ENCODE data around the gene NLN.
"Not testable (repeated sequence)": the region's sequence is repeated elsewhere in the genome, so short reads cannot be mapped to it uniquely, and the experiment has no call there.

Gene NLN

DNA sequence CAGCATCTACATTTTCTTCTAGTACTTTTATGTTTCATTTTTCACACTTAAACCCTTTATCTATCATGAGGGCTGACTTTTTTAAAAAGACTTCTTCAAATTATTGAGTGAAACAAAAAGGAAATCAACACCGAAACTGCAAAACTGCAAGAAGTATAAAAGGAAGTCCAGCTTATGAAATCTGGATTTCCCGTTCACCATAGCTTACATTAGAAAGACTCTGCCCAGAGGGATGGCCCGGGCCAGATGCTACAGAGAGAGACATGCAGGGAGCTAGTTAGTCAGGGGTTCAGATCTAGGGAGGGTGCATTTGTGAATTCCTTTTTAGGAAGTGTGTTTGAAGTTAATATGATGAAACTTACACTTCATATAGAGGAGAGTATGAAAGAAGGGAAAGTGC is 10.0 kb downstream of the NLN start:
- DNase-seq (ENCODE audit: low read depth), result not testable (repeated sequence)

DNA sequence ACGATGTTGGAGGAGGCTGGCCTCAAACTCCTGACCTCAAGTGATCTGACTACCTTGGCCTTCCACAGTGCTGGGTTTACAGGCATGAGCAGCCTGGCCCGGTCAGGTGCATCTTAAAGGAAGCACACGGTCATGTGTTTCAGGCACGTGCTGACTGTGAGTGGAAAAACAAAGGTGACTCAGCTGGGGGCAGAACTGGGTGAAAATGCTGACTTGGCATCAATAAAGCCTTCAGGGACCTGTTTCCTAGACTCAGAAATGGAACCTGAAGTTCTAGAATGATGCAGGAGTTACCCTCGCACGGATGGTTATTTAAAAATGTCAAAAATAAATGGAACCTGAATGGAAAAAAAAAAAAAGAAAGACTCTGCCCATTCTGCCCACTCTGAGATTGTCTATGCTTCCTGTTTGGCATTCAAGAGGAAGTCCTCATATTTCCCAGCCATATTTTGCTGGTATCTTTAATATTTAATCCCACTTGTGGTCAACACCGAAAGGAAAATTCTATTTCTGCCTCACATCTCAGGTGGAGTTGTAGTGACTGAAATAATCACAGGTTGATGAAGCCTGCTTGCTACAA is 12.3 kb downstream of the NLN start:
- not testable (repeated sequence) for DNase-seq (ENCODE audit: low read depth)

DNA sequence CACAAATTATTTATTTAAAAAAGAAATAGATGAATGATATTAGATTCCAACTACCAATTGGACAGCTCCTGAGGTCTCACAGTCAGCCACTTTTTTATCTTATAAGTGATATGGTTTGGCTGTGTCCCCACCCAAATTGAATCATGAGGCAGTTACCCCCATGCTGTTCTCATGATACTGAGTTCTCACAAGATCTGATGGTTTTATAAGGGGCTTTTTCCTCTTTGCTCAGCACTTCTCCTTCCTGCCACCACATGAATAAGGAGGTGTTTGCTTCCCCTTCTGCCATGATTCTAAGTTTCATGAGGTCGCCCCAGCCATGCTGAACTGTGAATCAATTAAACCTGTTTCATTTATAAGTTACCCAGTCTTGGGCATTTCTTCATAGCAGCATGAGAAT is 12.9 kb downstream of the NLN start:
- DNase-seq (ENCODE audit: low read depth), result no peak

DNA sequence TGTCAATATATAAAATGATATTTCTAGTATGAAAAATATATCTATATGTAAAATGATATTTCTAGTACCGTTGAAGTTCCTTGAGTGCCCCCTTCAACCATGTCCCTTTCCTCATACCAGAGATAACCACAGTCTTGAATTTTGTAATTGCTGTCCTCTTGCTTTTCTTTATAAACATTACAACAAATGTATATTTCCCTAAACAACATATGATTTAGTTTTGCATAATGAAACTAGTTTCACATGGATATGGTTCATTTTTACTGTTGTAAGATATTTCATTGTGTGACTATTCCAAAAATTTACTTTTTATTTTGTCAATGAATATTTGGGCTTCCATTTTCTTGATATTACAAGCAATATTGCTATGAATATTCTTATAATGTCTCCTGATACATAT is 14.0 kb downstream of the NLN start:
- no peak for DNase-seq (ENCODE audit: low read depth)

DNA sequence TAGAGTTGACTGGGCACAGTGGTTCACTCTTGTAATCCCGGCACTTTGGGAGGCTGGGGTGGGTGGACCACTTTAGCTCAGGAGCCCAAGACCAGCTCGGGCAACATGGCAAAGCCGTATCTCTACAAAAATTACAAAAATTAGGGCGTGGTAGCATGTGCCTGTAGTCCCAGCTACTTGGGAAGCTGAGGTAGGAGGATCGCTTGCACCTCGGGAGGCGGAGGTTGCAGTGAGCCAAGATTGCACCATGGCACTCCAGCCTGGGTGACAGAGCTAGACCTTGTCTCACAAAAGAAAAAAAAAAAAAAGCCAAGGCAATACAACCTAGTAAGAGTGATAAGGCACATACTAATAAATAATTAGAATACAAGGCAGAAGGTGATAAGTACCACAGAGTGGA is 15.8 kb downstream of the NLN start:
- no peak for DNase-seq (ENCODE audit: low read depth)

DNA sequence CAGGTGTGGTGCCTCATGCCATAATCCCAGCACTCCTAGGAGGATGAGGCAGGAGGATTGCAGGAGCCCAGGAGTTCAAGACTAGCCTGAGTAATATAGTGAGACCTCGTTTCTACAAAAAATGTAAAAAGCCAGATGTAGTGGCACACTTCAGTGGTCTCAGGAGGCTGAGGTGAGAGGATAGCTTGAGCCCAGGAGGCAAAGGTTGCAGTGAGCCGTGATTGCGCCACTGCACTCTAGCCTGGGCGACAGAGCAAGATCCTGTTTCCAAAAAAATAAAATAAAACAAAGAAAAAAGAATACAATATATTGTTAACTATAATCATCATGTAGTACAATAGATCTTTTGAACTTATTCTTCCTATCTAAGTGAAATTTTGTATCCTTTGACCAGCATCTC is 16.3 kb downstream of the NLN start:
- no peak for DNase-seq (ENCODE audit: low read depth)

DNA sequence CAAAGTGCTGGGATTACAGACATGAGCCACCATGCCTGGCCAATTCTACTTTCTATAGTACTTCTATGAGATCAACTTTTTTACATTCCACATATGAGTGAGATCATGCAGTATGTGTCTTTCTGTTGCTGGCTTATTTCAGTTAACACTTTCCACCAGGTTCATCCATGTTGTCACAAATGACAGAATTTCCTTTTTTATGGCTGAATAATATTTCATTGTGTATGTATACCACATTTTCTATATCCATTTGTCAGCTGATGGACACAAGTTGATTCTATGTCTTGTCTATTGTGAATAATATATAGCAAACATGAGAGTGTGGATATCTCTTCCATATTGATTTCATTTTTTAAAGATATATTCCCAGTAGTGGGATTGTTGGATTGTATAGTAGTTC is 17.2 kb downstream of the NLN start:
- DNase-seq (ENCODE audit: low read depth), result no peak

DNA sequence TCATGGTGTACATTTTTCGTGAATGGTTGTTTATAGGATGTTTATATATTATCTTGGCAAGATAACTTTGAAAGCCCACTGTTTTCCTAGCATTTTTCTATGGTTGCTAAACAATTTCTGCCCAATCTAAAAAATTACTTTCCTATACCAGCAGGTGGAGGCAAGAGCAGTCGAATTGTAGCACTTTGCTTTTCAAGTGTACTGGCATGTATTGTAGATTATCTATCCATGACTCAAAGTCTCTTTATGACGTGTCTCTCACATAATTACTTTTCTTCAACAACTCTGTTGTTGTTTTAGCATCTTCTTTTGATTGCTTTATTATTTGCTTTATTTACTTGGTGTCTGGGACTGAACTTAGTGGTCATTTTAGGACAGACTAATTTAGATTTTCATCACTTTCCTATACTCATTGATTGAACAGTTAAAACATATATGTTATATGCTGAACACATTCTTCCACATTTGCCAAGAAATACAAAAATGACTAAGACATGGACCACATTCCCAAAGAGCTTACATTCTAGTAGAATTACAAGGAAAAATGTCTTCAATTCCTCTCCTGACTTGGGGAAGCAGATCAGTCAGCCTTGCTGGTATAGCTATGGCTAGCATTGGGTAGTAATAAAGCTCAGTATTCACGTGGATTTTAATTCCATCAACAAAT is 20.7 kb downstream of the NLN start:
- no peak for DNase-seq (ENCODE audit: low read depth)

DNA sequence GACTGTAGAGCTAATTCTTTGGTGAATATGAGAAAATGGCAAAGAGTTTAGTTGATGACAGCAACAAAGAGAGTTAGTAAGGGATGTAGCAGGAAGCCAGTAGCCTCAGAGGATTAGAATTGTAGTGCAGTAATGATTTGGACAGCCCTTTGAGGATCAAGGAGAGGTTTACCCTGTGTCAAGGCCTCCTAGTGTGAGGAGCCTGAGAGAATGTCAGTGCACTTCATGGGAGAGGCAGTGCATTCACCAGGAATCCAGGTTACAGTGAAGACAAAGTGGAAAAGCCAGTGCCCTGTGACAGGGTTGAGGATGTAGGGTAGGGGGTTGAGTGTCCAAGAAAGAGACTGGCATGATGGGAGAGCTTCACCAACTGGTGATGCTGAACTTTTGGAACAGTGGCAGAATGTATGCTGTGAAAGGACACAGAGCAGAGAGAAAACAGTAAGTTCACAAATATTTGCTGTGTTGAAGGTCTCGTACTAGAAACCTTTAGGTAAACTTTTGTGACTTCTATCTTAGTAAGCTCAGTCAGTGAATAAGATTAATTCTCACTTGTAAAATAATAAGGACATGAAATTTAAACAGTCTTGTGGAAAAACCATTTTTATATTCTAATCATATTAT is 27.3 kb downstream of the NLN start:
- no peak for DNase-seq (ENCODE audit: low read depth)

DNA sequence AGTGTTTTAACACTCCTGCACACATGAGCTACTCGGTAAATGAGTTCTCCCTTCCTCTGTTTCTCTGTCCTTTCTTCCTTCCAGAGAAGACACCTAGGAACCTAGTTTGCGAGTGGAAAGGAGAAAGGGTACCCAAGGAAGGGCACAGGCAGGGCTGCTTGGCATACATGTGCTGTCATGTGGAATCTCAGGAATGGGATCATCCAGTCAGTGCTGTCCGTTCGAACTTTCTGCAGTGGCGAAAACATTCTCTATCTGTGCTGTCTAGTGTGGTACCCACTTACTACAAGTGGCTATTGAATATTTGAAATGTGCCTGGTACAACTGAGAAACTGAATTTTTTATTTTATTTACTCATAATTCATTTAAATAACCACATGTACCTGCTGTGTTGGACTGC is 28.0 kb downstream of the NLN start:
- no peak for DNase-seq (ENCODE audit: low read depth)

DNA sequence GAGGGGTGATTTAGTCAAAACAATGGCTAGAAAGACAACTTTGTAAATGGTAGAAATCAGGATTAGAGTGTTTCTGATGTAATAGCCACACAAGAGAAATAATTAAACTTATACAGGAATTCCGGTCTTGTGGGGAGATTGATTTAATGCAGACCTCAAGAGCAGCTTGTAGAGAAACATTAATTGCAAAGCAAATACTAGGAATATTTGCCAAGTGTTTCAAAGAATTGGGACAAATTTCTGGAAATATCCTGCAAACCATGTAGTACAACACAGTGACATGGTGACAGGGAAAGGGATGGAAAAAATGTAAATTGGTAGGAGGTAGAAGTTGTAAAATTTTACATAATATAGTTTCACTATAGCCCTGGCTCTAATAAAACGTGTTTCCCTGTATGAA is 28.9 kb downstream of the NLN start:
- no peak for DNase-seq (ENCODE audit: low read depth)

DNA sequence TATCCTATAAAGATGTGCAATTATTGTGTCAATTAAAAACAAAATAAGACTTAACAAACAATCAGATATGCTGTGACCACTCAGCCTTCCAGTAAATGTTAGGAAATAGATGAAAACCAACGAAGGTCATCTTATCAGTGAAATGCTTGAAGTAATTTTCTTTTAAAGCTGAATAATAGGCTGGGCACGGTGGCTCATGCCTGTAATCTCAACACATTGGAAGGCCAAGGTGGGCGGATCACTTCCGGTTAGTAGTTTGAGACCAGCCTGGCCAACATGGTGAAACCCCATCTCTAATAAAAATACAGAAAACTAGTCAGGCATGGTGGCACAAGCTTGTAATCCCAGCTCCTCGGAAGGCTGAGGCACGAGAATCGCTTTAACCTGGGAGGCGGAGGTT is 31.2 kb downstream of the NLN start:
- no peak for DNase-seq (ENCODE audit: low read depth)

DNA sequence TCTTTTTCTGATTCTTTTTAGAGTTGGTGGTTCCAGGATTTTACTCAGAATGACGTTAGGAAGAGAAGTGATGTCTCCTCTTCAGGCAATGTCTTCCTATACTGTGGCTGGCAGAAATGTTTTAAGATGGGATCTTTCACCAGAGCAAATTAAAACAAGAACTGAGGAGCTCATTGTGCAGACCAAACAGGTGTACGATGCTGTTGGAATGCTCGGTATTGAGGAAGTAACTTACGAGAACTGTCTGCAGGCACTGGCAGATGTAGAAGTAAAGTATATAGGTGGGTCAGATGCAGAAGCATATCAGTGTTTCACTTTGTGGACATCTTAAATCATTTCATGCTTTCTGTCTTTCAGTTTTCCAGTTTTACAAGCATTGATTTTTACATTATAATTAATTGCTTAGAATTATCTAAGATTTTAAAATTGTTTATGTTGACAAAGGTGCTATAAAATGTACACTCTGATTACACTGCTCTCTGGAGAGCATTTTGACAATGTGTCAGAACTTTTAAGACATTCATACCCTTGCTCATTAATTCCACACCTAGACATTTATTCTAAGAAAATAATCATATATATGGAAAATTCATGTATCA is 36.6 kb downstream of the NLN start:
- no peak for DNase-seq (ENCODE audit: low read depth)

DNA sequence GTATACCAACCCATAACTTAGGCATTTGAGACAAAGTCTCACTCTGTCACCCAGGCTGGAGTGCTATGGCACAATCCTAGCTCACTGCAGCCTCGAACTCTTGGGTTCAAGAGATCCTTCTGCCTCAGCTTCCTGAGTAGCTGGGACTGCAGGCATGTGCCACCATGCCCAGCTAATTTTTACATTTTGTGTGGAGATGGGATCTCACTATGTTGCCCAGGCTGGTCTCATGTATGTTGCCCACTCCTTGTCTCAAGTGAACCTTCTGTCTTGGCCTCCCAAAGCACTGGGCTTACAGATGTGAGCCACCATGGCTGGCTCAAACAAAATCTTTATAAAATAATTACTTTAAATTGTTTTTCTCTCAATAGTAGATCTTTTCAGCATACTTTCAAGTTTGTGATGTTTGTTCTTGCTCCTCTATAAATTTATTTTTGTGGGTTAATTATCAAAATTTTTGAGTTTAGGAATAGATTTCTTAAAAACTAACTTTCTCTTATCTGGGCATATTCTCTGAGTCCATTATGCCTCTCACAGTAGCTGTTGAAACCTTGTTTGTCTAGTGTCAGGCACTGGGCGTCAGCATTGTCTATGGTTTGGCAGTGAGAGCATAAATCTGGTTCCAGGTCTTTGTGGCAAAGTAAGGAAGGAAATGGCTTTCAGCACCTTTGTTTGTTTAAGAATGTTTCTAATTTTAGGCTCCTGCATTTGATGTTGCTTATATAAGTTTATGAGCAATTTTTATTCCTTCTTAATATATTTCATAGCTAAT is 38.7 kb downstream of the NLN start:
- DNase-seq (ENCODE audit: low read depth), result peak; percentile 25

DNA sequence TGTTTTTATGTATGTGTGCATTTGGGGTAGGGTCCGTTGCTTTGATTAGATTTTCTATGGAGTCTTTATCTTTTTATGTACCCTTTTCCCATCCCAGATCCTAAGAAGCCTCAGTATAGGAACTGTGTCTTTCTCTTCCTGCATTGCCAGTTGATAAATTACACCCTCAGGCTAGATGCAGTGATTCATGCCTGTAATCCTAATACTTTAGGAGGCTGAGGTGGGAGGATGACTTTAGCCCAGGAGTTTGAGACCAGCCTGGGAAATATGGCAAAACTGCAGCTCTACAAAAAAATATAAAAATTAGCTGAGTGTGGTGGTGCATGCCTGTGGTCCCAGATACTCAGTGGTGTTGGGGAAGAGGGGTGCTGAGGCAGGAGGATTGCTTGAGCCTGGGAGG is 40.2 kb downstream of the NLN start:
- no peak for DNase-seq (ENCODE audit: low read depth)

DNA sequence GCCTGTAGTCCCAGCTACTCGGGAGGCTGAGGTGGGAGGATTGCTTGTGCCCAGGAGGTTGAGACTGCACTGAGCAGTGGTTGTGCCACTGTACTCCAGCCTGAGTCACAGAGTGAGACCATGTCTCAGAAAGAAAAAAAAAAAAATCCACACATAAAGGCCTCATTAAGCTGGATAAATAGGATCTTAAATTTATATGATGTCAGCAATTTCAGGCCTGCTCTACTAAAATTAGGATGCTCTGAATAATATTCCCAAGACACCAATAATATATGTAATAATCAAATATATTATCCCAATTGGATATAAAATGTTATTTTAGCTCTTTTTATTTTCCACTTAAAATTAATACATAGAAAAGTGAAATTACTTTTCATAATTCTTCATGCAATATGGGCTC is 43.6 kb downstream of the NLN start:
- DNase-seq (ENCODE audit: low read depth), result no peak

DNA sequence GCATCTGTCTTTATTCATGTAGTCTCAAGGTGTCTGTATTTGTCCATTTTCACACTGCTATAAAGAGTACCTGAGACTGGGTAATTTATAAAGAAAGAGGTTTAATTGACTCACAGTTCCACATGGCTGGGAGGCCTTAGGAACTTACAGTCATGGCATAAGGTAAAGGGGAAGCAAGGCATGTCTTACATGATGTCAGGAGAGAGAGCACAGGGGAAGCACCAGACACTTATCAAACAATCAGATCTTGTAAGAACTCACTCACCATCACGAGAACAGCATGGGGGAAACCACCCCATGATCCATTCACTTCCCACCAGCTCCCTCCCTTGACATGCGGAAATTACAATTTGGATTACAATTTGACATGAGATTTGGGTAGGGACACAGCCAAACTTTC is 44.2 kb downstream of the NLN start:
- DNase-seq (ENCODE audit: low read depth), result no peak

DNA sequence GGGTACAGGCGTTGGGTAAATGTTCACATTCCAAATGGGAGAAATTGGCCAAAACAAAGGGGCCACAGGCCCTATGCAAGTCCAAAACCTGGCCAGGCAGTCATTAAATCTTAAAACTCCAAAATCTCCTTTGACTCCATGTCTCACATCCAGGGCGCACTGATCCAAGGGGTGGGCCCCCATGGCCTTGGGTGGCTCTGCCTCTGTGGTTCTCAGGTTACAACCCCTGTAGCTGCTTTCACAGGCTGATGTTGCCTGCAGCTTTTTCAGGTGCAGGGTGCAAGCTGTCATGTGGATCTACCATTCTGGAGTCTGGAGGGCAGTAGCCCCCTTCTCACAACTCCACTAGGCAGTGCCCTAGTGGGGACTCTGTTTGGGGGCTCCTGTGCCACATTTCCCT is 44.8 kb downstream of the NLN start:
- no peak for DNase-seq (ENCODE audit: low read depth)

DNA sequence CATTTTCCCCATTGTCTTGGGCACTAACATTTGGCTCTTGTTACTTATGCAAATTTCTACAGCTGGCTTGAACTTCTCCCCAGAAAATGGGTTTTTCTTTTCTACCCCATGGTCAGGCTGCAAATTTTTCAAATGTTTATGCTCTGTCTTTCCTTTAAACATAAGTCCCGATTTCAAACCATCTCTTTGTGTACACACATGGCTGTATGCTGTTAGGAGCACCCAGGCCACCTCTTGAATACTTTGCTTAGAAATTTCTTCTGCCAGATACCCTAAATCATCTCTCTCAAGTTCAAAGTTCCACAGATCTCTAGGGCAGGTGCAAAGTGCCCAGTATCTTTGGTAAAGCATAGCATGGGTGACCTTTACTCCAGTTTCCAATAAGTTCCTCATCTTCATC is 45.6 kb downstream of the NLN start:
- no peak for DNase-seq (ENCODE audit: low read depth)

DNA sequence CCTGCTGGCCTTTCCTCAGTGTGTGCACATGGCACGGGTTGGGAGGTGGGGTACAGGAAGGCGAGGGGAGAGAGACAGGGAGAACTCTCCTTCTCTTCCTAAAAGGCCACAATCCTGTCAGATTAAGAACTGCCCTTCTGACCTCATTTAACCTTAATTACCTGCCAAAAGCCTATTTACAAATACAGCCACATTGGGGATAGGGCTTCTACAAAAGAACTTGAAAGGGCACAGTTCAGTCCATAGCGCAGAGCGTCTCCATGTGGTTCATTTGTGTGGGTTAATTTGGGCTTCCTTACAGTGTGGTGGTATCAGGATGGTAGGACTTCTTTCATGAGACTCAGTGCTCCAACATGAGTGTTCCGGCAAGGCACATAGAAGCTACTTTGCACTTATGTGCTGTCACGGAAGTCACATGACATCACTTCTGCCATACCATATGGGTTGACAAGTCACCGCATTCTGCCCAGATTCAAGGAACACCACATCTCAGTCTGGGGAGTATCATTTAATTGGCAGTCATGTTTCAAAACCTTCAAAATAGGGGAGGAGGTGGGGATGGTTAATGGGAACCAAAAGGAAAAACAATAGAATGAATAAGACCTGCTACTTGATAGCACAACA is 46.8 kb downstream of the NLN start:
- DNase-seq (ENCODE audit: low read depth), result no peak

DNA sequence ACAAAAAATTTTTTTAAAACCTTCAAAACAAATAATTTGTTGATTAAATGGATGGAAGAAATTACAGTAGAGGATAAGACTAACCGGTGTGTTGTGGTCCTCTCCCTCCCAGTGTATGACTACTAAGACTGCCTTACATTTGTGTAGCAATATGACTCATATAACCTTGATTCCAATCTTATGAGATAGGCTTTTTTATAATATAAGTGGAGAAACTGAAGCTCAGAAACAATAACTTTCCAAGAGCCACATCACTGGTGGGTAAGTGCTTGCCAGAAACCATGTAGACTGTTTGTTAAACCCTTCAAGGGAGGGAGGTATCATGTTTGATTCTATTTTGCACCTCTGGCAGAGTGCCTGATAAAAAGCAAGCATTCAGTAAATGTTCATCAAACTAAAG is 47.5 kb downstream of the NLN start:
- no peak for DNase-seq (ENCODE audit: low read depth)

DNA sequence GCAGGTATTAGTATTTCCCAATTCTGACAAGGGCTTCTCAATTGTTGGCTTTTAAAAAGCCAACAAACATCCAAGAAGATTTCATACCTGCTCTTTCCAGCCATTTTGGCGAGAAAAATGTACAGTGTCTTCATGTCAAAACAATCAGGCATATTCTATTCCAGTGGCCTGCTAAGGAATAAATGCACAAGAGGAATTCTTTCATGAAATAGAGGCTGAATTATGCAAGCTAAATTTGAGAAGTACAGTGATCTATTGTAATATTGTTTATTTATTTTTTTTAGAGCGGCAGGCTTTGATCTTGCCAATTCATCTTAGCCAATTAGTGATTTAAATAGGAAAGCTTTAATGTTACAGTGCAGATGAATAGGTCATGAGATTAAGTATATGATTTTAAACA is 49.3 kb downstream of the NLN start:
- no peak for DNase-seq (ENCODE audit: low read depth)
